NCI-H2081 treated with DMSO at 0.1 percent for 48 hours (cell line): ENCODE measurements around the gene CCDC63.
"Not testable (repeated sequence)": the region's sequence is repeated elsewhere in the genome, so short reads cannot be mapped to it uniquely, and the experiment has no call there.

Source experiments
- DNase-seq: peaks from one replicate; lab custom pipeline; 2025; lab: John Stamatoyannopoulos, UW

The CCDC63 gene

GRCh38 chr12:110844551-110845338, 2.0 kb upstream of the CCDC63 start:
- DNase-seq, result no peak

GRCh38 chr12:110845339-110845682, 1.5 kb upstream of the CCDC63 start:
- DNase-seq, result no peak

GRCh38 chr12:110848314-110848923, 1.6 kb downstream of the CCDC63 start:
- DNase-seq, result no peak

- no peak for DNase-seq
Measured at GRCh38 chr12:110849221-110849620, 2.4 kb downstream of the CCDC63 start.

GRCh38 chr12:110849748-110850403, 3.1 kb downstream of the CCDC63 start:
- no peak for DNase-seq

GRCh38 chr12:110850762-110851161, 4.0 kb downstream of the CCDC63 start:
- no peak for DNase-seq

GRCh38 chr12:110853836-110854235, 7.0 kb downstream of the CCDC63 start:
- no peak for DNase-seq

- DNase-seq, result no peak
Measured at GRCh38 chr12:110856542-110856941, 9.8 kb downstream of the CCDC63 start.

- no peak for DNase-seq
Measured at GRCh38 chr12:110857528-110857927, 10.7 kb downstream of the CCDC63 start.

- DNase-seq, result not testable (repeated sequence)
Measured at GRCh38 chr12:110857954-110858353, 11.2 kb downstream of the CCDC63 start.

GRCh38 chr12:110858848-110859247, 12.1 kb downstream of the CCDC63 start:
- DNase-seq, result no peak

GRCh38 chr12:110860833-110861296, 14.1 kb downstream of the CCDC63 start:
- no peak for DNase-seq

- no peak for DNase-seq
Measured at GRCh38 chr12:110861729-110862128, 14.9 kb downstream of the CCDC63 start.

GRCh38 chr12:110862329-110862728, 15.5 kb downstream of the CCDC63 start:
- no peak for DNase-seq

GRCh38 chr12:110863161-110863560, 16.4 kb downstream of the CCDC63 start:
- no peak for DNase-seq

GRCh38 chr12:110865521-110865920, 18.7 kb downstream of the CCDC63 start:
- DNase-seq, result no peak

GRCh38 chr12:110869026-110869425, 22.2 kb downstream of the CCDC63 start:
- no peak for DNase-seq

GRCh38 chr12:110869803-110870202, 23.0 kb downstream of the CCDC63 start:
- DNase-seq, result no peak

- DNase-seq, result no peak
Measured at GRCh38 chr12:110872100-110872499, 25.3 kb downstream of the CCDC63 start.

- no peak for DNase-seq
Measured at GRCh38 chr12:110874351-110874750, 27.6 kb downstream of the CCDC63 start.

- DNase-seq, result no peak
Measured at GRCh38 chr12:110874781-110875180, 28.0 kb downstream of the CCDC63 start.

GRCh38 chr12:110880651-110881050, 33.9 kb downstream of the CCDC63 start:
- DNase-seq, result no peak

- no peak for DNase-seq
Measured at GRCh38 chr12:110883251-110883650, 36.5 kb downstream of the CCDC63 start.
